Omental fat pad (tissue), 4 donors: ENCODE data around the gene SLC66A3. TPM values are rescaled to one million over a fixed set of nuclear protein-coding genes. Genes with fewer than 3 reads are reported as not detected.
"Not testable (repeated sequence)": the region's sequence is repeated elsewhere in the genome, so short reads cannot be mapped to it uniquely, and the experiment has no call there.

Source experiments
- ATAC-seq: fragments of 150-250 bp; one replicate; pipeline ENCODE4 v1.9.1; 2016; ENCODE audit warnings: mild to moderate bottlenecking, moderate library complexity; ENCODE audit not compliant: low FRiP score
- DNase-seq: peaks from one replicate; pipeline ENCODE4 v3.0.0-alpha.2; 2019; ENCODE audit warnings: low spot score
- CTCF ChIP-seq, 3 donors: fragments of 450-650 bp; IDR thresholded peaks; one replicate each; pipeline ENCODE4 v1.5.1; 2016 to 2017; ENCODE audit warnings: antibody characterized with exemption in 3 of 3, mild to moderate bottlenecking in 3 of 3, moderate library complexity in 2 of 3
- total RNA-seq, 4 donors: library from RNA; depleted of rRNA; stranded (reverse); fragments of >200 nt; gene quantifications; one replicate each; pipeline ENCODE4 v1.1.0, GENCODE V29; 2016

SLC66A3 gene
- total RNA-seq, 4 donors from 2014 or later = 32.5 to 68.7 (median 59.0) TPM

- DNase-seq (no peak), ATAC-seq (no peak)
- no peak for TF ChIP-seq CTCF (IDR thresholded peaks at IDR 0.05)
These were observed 5.6 kb downstream of the SLC66A3 start for GRCh38 chr2:11160731-11161455.

GRCh38 chr2:11161747-11162146 is 6.5 kb downstream of the SLC66A3 start:
- ATAC-seq = no peak

GRCh38 chr2:11163439-11164317 is 8.4 kb downstream of the SLC66A3 start:
- no peak for ATAC-seq
- no peak for DNase-seq
- TF ChIP-seq CTCF (IDR thresholded peaks at IDR 0.05) = no peak

More at GRCh38 chr2:11161747-11162146, 6.5 kb downstream of the SLC66A3 start:
- DNase-seq = no peak
- TF ChIP-seq CTCF (IDR thresholded peaks at IDR 0.05) = no peak

- not testable (repeated sequence) for ATAC-seq, DNase-seq
These were observed 9.8 kb downstream of the SLC66A3 start for GRCh38 chr2:11165046-11165445.

- no peak for ATAC-seq
- no peak for DNase-seq
- TF ChIP-seq CTCF (IDR thresholded peaks at IDR 0.05) = no peak
These were observed 11.2 kb downstream of the SLC66A3 start for GRCh38 chr2:11166476-11166875.

- TF ChIP-seq CTCF (IDR thresholded peaks at IDR 0.05) = no peak
- DNase-seq (no peak), ATAC-seq (no peak)
These were observed 13.2 kb downstream of the SLC66A3 start for GRCh38 chr2:11168488-11168887.

GRCh38 chr2:11169333-11169732 is 14.1 kb downstream of the SLC66A3 start:
- TF ChIP-seq CTCF (IDR thresholded peaks at IDR 0.05) = no peak
- no peak for ATAC-seq
- DNase-seq = no peak
